ENCODE data around the gene RNF5.

The RNF5 gene

GRCh38 chr6:32152769-32153563 is 25.2 kb upstream of the RNF5 start:
- no peak for DNase-seq

DNA sequence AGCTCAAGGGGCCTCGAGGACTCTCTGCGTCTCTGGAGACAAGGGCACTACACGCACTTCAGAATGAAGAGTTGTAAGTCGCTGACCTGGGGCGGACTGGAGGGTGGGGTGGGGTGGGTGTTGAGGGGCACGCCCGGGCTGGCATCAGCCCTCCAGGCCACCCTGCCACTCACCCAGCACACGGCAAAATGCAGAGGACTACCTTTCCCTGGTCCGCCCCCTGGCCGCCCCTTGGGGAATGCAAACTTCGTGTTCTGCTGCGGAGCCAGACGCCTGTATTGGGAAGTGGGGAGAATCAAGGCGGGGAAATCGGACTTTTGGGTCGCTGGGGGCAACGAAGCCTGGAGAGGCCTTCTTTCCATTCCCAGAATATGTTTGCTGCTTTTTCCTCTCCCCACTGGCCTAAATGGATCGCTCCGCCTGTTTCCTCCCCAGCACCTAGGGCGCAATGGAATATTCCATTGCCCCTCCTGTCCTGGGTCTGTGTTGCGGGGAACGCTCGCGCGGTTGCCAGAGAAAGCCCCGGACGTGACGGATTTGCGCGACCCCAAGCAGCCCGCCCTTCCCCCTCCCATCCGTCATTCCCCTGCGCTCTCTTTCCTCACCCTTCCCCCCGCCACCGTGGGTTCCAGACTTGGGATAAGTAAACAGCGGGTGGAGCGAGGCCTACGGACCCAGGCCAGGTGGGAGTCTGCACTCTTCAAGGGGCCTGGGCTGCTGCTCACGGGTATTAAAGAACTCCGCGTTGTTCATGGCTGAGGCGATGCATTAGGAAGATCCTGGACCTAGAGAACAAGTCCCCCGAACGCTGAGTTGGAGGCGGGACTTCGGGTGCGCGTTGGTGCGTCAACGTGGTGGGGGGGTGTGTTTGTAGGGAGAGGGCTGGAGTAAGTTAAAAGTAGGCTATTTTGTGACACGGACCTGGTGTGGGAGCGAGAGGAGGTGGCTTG is 24.4 kb upstream of the RNF5 start, which contains the start of gene PPT2:
Gene PPT2 (plus strand): TSS at position 578 of the 950 bp plus-strand sequence. CDS start 454 bp downstream, outside the sequence.
- DNase-seq, result peak; percentile 51

DNA sequence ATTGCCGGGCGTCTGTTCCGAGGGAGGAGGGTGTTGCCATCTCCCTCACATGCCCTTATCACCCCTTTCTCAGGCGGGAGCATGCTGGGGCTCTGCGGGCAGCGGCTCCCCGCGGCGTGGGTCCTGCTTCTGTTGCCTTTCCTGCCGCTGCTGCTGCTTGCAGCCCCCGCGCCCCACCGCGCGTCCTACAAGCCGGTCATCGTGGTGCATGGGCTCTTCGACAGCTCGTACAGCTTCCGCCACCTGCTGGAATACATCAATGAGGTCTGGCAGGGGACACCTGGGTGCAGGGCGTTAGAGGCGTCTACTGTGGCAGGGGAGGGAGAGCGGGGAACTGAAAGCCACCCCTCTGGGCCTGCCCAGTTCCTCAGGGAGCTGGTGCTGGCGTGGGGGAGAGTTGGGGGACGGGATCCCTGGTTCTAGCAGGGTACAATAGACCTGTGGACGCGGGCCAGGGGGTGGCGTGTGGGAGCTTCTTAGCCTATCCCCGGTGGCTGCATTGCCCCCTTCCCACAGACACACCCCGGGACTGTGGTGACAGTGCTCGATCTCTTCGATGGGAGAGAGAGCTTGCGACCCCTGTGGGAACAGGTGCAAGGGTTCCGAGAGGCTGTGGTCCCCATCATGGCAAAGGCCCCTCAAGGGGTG is 23.6 kb upstream of the RNF5 start:
- DNase-seq, result peak; percentile 52

DNA sequence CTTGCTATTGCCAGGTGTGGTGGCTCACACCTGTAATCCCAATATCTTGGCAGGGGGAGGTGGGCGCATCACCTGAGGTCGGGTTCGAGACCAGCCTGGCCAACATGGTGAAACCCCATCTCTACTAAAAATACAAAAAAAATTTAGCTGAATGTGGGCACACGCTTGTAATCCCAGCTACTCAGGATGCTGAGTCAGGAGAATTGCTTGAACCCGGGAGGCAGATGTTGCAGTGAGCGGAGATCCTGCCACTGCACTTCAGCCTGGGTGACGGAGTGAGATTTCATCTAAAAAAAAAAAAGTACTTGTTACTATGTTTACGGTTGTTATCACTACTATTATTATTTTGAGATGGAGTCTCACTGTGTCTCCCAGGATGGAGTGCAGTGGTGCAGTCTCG is 21.3 kb upstream of the RNF5 start:
- no peak for DNase-seq

GRCh38 chr6:32158052-32158451 is 20.2 kb upstream of the RNF5 start:
- DNase-seq, result no peak

- no peak for DNase-seq
These were observed 14.5 kb upstream of the RNF5 start for GRCh38 chr6:32163559-32164258.

GRCh38 chr6:32164295-32164694 is 13.9 kb upstream of the RNF5 start, which contains the start of gene EGFL8:
TSS of gene EGFL8 (plus strand) at chr6:32164595. CDS start at chr6:32166166, 1,571 bp downstream.
- no peak for DNase-seq

- DNase-seq, result no peak
These were observed 11.7 kb upstream of the RNF5 start for GRCh38 chr6:32166411-32167061.

DNA sequence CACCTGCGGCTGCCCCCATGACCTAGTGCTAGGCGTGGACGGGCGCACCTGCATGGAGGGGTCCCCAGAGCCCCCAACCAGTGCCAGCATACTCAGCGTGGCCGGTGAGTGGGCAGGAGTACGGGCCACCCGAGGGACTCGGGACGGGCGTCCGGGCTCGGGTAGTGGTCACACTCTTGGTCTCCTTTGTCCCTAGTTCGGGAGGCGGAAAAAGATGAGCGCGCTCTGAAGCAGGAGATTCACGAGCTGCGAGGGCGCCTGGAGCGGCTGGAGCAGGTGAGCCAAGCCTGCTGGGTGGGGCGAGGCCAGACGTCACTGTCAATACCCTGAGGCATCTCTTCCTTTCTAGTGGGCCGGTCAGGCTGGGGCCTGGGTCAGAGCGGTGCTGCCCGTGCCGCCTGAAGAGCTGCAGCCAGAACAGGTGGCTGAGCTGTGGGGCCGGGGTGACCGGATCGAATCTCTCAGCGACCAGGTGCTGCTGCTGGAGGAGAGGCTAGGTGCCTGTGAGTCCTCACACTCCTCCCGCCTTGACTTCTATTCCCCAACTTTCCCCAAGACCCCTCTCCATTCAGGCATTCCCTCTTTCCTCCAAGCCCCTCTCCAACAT is 10.9 kb upstream of the RNF5 start:
- DNase-seq, result no peak

- no peak for DNase-seq
These were observed 10.4 kb upstream of the RNF5 start for GRCh38 chr6:32167761-32168262.

GRCh38 chr6:32168350-32168749 is 9.9 kb upstream of the RNF5 start:
- DNase-seq, result no peak

DNA sequence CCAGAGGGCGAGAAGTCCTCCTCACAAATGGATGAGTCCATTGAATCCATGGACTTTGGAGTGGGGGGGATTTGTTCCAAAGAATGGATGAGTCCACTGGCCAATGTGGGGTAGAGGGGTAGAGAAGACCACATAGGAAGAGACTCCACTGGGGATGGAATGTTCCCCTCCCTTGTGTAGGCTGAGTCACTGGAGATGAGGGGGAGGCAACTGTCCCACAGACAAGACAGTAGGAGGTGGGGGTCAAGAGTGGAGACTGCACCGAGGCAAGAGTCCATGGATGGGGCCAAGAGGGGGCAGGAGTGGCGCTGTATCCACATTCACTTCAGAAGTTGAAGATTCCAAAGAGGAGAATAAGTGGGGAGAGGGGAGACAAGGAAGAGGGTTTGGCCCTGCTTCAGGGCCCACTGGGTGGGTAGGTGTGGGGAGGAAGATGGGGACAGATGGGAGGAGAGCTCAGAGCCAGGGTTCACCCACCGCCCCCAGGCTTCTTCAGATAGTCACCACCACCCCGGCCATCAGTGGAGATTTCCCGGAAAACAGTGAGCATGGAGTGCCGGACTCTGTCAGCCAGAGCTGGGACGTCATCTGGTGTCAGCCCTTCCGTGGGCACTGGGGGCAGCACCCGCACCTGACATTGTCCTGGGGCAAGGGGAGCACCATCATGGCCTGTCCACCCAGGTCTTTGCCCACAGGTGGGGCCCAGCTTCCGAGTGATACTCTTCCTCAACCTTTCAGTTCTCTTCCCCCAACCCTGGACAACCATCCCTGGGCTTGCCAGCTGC is 9.2 kb upstream of the RNF5 start:
- no peak for DNase-seq

DNA sequence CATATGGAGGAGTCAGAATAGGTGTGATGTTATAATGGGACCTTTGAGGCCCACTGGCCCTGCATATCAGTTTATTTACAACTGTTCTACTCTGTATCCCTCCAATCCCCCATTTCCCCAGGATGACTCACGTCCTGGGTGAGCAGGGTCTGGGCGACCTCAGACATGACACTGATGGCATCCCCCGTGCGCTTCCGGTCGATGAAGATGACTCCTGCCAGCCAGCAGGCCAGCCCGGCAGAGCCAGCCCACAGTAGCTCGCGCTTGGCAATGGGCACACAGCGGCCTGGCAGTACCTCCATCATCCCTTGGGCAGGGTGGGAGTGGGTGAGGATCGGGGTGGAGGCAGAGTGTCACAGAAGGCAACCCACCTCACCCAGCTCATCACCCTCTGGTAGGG is 7.9 kb upstream of the RNF5 start:
- no peak for DNase-seq

GRCh38 chr6:32171234-32171633 is 7.0 kb upstream of the RNF5 start:
- DNase-seq, result no peak

DNA sequence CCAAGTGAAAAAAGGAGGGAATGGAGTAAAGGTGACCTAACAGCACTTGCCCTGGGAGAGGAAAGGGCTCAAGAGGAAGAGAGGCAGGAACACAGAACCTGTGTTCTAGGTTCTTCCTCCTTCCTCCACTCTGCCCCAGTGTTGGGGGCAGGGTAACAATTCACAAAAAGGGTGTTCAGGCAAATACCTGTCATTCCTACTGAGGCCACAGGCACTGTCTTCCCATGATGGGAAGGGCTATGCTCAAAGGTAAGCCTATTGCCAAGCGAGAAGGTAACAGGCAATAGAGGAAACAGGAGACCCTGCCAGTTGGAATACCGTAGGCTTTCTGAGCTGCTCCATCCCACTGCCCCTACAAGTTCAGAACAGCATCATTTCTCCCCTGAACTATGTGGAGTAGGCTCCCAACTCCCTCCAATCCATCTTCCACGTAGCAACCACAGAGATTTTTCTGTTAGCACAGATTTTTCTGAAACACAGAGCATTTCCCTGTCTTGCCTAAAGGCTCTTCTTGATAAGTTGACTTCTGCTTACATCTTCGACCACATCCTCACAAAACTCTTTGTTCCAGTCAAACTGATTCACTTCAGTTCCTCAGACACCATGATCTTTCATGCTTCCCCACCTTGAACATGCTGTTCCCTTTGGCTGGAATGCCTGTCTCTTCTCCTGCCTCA is 5.0 kb upstream of the RNF5 start:
- no peak for DNase-seq

DNA sequence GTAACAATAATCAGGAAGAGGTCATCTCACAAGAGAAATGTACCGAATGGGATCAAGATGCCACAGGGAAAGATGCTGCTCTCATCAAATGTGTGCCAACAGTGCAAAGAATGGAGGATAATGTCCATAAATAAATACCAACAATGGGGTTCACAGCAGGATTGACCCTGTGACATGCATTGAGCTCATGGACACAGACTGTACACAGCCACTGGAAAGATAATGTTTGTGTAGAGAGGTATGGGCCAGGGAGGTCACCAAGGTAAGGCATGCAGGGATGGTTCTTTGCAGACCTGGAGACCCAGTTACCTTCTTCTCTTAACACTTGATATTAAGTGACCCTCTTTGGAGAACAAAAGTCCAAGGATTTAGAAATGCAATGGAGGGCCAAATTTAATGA is 3.8 kb upstream of the RNF5 start:
- no peak for DNase-seq

- DNase-seq, result no peak
These were observed 2.9 kb upstream of the RNF5 start for GRCh38 chr6:32175322-32175710.

DNA sequence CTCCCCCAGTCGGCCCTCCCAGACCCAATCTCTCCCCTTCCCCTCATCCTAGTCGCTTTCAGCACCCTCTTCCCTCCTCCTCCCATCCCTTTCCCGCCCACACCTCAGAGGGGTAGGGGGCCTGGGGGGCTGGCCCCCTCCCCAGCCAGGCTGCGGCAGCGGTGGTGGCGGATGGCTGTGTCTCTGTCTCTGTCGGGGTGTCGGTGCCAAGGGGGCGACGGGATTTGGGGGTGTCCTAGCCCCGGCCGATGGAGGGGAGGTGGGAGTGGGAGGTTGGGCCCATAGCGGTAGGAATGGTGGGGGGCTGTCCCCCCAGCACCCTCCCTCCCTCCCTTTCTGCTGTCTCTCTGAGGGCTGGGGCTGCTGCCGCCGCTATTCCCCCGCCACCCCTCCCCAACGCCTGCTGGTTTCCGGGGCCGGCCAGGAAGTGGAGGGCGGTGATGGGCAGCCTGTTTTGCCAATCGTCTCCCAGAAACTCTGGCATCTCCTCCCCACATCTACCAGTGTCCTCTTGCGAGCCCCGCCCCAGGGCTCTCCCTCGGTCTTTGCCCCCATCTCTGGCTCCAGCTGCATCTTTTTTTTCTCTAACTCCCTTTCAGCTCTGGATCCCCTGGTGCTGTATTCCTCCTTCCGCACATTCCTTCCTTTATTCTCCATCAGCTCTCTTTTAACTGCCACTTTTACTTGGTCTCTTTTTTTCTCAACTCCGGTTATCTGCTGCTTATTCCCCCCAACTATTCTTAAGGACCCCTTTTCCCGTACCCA is 2.3 kb upstream of the RNF5 start, which contains the start of gene AGPAT1:
Gene AGPAT1 (minus strand): TSS at position 374 of the 765 bp plus-strand sequence. CDS start 4,588 bp downstream, outside the sequence.
- peak; percentile 95 for DNase-seq

All from effector CD4-positive, alpha-beta T cell (primary cell).